NCI-H774 (cell line): ENCODE results near the gene HDAC7.
A peak's percentile ranks its signal among the peaks of the same experiment; 100 is the strongest.

Experiments
- DNase-seq: peaks from one replicate; lab custom pipeline; 2025; lab: John Stamatoyannopoulos, UW

Gene HDAC7

DNA sequence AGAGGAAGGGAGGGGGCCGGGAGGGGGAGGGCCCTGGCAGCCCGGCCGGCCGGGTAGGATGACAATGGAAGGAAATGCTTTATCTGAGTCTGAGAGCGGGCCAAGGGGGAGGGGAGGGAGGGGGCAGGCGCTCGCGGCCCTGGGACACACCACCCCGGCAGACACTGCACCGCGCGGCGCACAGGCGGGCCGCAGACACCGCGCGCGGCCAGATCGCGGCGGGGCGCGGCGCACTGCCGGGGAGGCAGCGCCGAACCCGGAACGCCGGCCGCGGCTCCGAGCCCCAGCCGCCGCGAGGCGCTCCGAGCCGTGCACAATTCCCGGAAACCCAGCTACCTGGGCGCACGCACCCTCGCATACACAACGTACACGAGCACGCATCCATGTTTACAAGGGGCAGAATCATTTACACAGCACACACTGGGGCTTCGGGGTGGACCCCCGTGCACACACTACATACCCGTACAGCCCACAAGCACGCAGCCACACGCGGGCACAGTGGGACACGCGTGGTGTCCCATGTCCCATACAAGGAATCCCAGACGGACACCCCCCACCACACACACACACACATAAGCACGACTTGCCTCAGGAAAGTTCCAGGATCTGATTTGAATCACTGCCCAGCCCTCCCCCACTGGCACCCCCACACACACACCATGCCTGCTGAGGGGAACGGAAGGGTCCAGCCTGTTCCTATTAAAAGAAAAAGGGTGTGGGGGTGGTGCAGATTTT is at the start of gene HDAC7:
TSS of gene HDAC7 (minus strand) at position 8 of the 735 bp plus-strand sequence. CDS start 118 bp downstream, outside the sequence.
- DNase-seq: peak; percentile 44

DNA sequence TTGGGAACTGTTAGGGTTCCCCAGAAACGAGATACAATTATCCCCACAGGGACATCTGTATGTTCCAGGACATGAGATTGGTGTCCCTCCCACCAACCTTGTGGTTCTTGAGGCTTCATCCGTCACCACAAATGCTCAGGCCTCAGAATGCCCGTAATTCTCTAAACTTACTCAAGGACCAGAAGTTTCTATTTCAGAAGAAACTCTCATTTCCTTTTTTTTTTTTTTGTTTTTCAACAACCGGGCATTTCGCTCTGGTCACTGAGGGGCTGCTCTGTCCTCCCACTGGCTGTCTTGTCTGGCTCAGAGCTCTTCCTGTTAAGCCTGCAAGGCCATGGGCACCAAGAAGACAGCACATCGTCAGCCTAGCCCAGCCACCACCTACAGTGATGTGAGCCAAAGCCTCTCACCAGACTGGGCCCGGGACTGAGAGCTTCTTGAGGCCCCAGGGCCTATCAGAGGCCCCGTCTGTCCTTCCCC is 48.9 kb upstream of the HDAC7 start:
- no peak for DNase-seq

DNA sequence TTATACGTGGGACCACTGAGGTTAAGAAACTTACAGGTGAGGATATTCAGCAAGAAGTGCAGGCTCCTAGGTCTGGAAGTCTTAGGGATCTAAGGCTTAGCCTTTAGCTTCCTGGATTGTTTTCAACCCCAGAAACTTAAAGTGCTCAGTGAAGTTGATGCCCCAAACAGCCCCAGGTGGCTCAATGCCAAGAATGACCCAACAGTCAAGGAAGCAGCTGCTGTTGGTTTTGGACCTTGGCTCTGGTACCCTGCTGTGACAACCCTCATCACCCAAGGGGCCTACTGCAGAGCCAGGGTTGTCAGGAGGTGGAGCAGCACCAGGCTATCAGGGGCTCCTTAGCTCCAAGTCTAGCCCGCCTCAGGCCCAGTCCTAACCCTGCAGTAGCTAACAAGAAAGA is 48.3 kb upstream of the HDAC7 start:
- no peak for DNase-seq

DNA sequence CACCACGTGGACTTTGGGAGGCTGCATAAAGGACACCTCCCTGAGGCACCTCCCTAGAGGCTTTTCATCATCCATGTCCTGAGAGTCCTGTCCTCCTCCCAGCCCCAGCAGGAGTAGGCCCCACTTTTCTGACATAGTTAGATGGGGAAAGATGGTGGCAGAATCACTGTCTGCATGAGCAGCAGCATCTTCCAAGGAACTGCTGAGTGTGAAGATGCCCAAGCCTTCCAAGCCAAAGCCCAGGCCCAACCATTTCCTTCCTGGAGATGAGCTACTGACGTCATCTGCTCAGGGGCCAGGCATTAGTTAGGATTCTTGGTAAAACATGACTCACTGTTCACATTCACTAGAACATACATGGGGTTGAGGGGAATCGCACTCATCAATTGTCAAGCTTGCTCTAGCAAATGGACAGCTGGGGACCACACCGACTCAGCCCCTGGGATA is 47.8 kb upstream of the HDAC7 start:
- no peak for DNase-seq

DNA sequence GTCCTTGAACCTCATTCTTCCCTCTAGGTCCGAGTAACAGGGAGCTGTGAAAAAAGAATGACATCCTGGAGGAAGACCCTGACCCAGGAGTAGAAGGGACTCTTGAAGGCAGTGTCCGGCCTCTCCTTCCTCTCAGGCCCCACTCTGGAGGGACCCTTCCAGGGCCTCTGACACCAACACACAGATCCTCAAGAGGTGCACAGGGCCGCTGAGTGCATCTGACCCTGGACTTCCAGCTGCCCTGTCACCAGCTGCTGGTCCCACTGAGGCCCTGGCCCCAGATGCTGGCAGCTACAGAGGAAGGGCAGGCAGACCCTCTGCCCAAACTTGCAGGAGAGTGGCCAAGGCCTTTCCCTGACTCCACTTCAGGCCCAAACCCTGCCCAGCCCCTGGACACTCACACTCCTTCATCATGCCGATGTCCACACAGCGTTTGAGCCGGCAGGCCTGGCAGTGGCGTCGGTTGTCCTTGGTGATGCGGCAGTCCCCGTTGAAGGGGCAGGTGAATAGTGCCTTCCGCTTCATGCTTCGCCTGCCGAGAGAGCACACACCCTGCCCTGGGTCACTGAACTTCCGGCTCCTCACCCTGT is 45.0 kb upstream of the HDAC7 start:
- DNase-seq: no peak

DNA sequence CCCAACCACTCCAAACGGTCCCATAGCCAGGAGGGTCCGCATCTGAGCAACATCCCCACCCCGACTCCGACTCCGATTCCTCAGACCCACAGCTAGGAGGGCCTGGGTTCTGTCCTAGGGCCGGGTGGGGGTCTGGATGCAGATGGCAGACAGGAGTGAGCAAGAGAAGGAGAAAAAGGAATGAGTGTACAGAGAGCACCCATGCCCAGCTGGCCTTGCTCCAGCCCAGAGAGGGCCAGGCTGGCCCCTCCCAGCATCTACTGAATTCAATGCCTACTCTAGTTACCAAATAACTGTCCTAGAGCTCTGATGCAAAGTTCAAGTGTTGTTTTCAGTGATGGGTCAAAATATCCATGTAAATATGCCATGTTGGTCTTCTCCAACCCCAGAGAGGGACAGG is 44.3 kb upstream of the HDAC7 start:
- DNase-seq: no peak

DNA sequence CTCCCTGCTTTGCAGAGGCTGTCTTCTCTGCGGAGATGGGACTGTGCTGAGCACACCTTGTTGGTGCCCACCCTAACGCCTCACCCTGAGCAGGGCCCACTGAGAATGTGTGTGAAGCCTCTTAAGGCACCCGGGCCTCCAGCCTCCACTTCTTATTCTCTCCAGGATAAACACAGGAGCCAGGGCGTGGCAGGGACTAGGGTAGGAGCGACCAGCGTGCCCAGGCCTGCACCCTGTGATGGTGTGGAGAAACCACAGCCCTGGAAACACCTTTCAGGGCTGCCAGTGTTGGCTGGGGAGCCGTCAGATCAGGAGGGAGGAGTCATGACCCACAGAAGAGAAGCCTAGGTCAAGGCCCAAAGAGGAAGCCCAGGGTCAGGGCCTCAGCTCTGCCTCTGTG is 43.8 kb upstream of the HDAC7 start:
- DNase-seq: no peak

DNA sequence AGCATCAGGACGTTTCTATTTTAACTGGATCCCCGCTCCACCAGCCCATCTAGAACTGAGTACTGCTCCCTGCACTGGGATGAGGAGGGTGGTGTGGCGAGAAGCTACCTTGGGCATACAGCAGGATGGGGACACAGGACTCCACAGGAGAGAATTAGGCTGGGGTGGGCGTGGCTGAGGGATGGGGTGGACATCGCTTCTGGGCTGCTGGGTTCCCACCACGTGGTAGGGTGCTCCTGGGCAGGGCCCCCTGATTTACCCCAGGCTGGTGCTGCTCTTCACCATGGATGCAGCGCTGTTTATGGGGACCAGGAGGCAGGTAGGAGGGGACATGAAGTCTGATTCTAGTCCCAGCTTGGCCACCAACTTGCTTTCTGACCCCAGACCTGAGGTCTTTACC is 43.2 kb upstream of the HDAC7 start:
- no peak for DNase-seq

DNA sequence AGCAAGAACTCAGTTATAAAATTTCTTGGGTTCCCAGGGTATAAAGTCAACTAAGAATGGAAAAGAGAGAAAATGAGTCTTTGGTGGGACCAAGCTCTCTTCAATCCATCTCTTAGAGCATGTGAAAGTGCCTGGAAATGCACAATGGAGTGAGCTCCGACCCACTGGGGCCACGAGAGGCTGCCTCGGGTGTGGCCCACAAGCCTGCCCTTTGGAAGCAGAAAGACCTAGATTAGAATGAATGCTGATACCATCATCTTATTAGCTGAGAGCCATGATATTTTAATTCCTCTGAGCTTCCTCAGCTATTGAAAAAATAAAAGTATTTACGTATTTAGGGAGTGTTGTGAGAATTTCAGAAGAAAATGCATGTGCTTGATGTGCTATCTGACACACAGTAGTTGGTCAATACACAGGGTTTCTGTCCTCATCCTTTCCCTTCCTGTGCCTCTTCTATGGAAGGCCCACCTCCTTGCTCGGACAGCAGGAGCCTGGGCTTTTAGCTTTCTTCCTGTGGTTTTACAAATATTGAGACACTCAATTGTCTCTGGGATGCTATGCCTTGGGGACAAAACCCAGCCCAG is 42.6 kb upstream of the HDAC7 start:
- DNase-seq: no peak

DNA sequence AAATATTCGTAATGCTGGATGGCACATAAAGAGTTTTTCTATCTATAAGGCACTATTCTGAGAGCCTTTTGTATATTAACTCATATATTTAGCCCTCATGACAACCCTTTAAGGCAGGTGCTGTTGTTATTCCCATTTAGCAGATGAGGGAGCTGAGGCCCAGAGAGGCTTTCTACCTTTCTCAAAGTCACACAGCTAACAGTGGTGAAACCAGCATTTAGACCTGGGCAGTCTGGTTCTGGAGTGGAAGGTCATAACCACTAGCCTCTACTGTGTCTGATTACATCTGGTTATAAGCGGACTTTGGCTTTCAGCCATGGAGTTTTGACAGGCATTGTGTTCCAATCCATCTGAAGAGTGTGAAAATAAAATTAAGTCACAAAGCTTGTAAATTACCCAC is 41.2 kb upstream of the HDAC7 start:
- no peak for DNase-seq

DNA sequence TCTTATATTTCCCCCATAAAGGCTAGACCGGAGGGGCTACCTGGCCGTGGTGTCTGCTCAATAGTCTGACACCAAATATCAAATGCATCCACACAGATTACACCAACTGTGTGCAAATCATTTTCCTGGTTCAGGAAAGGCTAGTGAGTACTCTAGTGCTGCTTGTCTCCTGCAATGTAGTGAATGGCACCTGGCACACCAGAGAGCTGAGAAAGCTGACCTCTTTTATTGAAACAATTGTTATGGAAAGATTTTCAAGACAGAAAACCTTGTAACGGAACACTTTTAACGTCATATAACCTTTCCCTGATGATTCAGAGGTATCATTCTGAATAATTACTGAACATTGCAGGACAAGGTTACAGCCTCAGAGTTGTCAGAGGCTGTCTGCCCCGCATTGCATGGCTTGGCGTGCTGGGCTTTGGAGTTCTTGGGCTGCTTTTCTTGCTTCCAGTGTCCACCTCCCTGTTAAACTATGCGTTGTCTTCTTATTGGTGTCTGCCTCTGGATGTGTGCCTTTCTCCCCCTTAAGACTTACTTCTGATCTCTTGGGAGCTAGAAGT is 40.7 kb upstream of the HDAC7 start:
- no peak for DNase-seq

DNA sequence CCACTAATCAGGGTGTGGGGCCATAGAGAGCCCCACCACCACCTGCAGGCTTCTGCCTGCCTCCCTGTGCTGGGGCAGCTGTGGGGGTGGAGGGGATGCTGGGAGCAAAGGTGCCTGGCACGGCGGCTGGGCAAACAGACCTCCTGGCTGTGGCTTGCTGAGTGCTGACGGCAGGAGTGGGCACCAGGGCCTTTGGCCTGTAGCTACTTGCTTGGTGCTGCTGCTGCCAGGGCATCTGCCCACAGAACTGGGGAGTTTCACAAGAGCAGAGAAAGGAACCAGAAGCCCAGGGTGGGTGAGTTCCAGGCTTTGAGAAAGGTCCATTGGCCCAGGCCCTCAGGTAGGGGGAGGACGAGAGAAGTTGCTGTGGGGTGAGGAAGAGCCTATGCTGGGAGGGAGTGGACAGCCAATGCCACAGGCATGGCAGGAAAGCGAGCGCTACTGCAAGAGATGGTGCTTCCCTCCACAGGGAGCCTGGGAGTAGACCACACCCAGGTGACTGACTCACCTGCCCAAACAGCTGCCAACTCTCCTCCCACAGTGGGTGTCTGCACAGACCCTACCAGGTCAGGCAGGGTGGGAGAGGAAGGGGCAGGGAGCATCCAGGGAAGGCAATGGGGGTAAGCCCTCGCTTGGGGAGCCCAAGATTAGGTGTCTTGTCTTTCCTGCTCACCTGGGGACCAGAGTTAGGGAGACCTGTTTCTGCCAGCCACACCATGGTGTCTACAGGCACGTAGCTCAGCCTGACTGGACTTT is 39.0 kb upstream of the HDAC7 start:
- no peak for DNase-seq

DNA sequence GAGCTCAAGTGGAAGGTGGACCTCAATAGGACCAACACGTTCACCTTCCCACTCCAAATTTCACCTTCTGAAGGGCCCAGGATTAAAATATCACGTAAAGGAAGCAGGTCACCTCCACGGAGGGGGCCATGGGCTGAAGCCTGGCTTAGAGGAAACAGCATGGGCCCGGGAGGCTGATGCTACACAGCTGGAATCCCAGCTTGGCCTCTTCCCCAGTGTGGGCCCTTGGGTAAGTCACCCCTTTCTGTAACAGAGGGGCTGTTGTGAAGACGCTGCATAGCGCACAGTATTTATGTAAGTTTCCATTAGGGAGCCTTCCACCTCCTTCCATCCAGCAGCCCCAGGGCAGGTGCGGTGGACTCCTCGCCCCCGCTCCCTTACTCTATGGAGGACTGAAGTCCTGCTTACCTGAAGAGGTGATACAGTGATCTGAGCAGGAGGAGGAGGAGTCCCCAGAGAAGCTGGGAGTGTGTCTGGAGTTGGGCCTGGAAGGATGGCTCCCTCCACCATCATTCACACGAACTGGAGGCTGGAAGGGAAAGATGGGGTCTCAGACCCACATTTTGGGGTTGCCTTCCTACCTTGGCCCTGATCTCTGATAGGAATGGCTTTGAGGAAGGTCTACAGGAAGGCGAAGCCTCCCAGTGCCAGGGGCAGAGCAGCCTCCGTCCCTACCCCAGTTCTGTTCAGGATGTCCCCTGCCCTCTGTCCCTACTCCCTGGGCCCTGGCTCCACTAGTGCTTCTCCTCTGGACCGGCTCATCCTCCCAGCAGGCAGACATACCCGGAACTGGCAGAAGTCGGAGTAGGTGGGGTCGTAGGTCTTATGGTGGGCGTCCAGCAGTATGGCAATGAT is 37.2 kb upstream of the HDAC7 start:
- DNase-seq: no peak

DNA sequence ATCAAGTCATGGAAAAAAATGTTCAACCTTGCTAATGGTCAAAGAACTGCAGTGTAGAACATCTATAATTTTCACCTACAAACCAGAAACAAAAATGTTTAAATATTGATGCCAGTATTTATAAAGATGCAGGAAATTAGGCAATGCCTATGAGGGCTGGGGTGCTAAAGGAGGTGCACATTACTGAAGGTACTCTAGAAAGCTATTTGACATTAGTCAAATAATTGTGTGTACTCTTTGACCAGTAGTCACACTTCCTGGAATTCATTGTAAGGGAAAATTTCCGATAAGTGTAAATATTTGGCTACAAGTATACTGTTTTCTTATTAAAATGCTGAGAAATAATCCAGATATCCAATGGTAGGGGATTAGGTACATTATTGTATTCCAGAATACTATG is 36.4 kb upstream of the HDAC7 start:
- DNase-seq: no peak

DNA sequence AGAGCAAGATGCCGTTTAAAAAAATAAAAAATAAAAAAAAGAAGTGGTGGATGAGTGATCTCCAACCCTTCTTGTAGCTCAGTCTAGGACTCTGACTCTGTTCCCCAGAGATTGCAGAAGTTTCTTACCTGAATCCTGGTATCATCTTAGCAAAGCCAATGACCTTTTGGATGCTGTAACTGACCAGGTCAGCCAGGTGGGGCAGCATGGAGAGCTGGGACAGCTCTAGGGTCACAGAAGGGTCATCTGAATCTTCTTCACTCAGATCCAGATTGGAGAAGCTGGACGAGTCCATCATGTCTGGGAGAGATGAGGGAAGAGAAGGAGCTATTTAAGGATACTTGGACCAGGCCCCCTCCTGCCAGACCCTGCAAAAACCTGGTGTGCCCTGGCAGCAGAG is 35.8 kb upstream of the HDAC7 start:
- DNase-seq: no peak

DNA sequence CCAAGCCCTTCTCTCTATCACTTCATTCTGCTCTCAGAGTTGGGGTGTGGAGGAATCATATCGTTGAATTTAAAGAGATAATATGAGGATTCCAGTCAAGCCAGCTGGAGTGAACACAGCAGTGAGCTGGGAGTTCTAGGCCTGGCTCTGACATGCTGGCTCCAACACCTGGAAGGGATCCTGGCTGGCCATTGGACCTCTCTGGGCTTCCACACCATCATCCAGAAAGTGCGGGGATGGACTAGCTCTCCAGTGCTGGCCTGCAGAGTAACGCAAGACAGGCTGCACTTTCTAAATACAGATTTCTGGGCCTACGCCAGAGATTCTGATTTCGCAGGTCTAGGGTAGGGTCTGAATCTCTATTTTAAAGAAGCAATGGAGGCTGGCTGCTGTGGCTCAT is 34.8 kb upstream of the HDAC7 start:
- no peak for DNase-seq

DNA sequence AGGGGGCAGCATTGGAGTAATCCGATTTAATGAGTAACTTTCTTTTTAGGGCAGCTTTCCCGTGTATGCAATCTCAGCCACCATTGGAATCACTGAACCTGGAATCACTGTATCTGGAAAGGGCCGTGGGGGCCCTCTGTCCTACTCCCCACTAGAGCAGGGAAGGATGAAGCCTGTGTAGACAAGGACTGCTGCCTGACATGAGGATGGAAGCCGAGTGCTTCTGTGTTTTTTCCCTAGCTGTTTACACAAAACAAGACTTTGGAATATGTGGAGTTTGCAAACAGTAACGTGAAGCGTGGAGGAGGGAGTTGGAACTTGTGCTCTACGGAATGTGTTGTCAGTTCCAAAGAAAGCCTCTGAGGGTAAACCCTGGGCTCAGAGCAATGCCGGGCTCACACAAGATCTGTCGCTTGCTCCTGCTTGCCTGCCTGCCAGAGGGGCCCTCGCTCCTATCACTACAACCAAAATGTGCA is 32.4 kb upstream of the HDAC7 start:
- DNase-seq: no peak

DNA sequence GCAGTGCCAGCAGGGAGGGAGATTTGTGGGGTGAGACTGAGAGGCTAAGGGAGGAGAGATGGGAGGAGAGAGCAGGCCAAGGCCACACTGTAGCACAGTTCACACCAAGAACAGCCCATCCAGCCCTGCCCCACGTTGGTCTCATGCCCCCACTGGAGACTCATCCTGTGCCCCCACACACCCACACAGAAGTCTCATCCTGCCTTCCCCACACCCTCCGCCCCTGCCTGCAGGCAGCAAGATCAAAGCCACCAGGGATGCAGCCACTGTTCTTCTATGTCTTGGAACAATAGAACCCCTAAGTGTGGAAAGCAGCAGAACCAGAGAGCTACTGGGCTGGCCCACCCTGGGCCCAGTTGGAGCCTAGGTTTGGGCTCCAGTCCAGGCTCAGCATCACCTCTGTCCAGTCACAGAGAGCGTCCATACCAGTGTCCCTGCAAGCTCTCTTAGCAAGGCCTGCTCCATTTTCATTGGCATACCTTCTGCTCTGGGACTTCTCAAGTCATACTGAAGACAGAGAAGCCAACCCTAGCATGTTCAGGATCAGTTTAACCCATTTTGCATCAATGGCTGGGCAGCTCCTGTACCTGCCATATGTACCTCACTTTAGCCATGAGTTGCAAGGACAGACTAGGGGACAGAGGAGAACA is 31.7 kb upstream of the HDAC7 start:
- DNase-seq: no peak

DNA sequence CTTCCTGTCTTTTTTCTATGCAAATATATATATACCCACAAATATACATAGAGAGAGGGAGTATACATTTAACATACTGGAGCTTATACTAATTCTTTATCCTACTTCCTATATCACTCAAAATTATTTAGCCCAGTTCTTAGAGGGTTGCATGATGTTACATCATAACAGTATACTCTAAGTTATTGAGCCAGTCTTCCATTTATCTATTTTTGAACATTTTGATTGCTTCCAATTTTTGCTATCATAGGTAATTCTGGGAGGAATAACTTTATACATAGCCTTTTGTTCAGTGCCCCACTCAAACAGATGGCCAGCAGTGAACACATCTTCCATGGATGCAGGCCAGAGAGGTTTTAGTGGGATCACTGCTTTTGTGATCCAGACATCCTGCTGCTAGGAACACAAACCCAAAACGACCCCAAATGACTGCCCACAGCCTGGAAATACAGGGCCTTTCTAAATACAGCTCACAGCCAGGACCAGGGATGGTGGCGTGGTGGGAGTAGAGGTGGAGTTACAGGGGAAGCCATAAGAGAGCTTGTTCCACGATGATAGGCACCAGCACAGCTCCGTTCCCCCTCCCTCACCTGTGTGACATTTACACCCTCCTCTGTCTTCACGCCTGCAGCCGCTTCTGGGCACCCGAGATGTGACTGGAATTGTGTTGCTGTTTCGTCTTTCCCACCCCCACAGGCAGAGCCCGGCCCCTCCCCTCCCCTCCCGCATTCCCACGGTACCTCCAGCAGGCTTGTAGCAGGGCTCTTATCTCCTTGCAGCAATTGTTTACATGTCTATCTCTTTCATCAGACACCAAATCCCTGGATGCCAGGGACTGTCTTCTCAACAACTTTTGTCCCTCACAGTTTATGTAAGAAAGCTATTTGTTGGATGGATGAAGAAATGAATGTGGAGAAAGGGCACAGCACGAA is 30.7 kb upstream of the HDAC7 start:
- DNase-seq: no peak

DNA sequence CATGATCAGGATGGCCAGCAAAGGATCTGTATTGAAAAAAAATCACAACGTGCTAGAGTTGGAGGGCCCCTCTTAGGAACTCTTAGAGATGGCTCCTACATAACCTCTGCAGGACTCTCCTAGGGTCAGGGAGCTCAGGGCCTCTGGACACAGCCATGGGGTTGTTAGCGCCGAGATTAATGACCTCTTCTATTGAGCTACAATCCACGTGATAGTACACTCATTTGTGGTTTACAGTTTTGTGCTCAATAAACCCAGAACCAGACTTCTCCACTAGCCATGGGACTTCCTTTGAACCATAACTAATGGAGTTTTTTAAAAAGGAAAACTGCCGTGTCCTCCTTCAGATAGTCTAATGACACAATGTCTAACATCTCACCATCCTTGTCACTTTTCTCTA is 29.6 kb upstream of the HDAC7 start:
- no peak for DNase-seq
